Caki2 (cell line): ENCODE data around the gene KCND3. TPM values are rescaled to one million over a fixed set of nuclear protein-coding genes. Genes with fewer than 3 reads are reported as not detected.
"Not testable (repeated sequence)": the region's sequence is repeated elsewhere in the genome, so short reads cannot be mapped to it uniquely, and the experiment has no call there.

Experiments
- DNase-seq: peaks from one replicate; pipeline ENCODE4 v3.0.0-alpha.2; 2015; ENCODE audit warnings: low read depth
- in situ Hi-C: cut with HindIII; loops from 2 replicates; pipeline ENCODE4 v1.10.0; 2016; ENCODE audit warnings: low sequenced_read_pairs, low pct_unique_long_range_greater_than_20kb, mixed read lengths
- total RNA-seq: library from RNA; depleted of rRNA; stranded (reverse); fragments of >200 nt; shearing (Covaris generic); gene quantifications from 2 replicates; pipeline ENCODE4 v1.2.3, GENCODE V29; 2014; ENCODE audit warnings: low replicate concordance

The KCND3 gene
- total RNA-seq, 1 experiment from 2014 or later = not detected

- in situ Hi-C loops = no loop called here
- DNase-seq = no peak
Measured at GRCh38 chr1:111750856-111751255, 238.6 kb downstream of the KCND3 start.

GRCh38 chr1:111749628-111750027 is 239.8 kb downstream of the KCND3 start:
- no peak for DNase-seq
- in situ Hi-C loops = no loop called here

GRCh38 chr1:111747947-111748346 is 241.5 kb downstream of the KCND3 start:
- DNase-seq = no peak
- in situ Hi-C loops = no loop called here

GRCh38 chr1:111747282-111747734 is 242.2 kb downstream of the KCND3 start:
- in situ Hi-C loops = no loop called here
- DNase-seq = peak; percentile 22

GRCh38 chr1:111746614-111746999 is 242.9 kb downstream of the KCND3 start:
- no peak for DNase-seq
- in situ Hi-C loops = no loop called here

- DNase-seq = no peak
- in situ Hi-C loops = no loop called here
Measured at GRCh38 chr1:111745675-111746613, 243.5 kb downstream of the KCND3 start.

GRCh38 chr1:111743679-111744101 is 245.8 kb downstream of the KCND3 start:
- DNase-seq = no peak
- in situ Hi-C loops = no loop called here

GRCh38 chr1:111742938-111743549 is 246.4 kb downstream of the KCND3 start:
- in situ Hi-C loops = no loop called here

GRCh38 chr1:111742292-111742691 is 247.2 kb downstream of the KCND3 start:
- DNase-seq, in situ Hi-C loops: not testable (repeated sequence)

More at GRCh38 chr1:111742938-111743549, 246.4 kb downstream of the KCND3 start:
- no peak for DNase-seq

- peak; percentile 27 for DNase-seq
Measured at GRCh38 chr1:111739925-111740765, 249.3 kb downstream of the KCND3 start.

GRCh38 chr1:111739194-111739924 is 250.1 kb downstream of the KCND3 start, which contains the start of gene INKA2:
TSS of gene INKA2 (minus strand) at chr1:111739395. CDS start at chr1:111739242, 153 bp downstream.
- peak; percentile 84 for DNase-seq
- in situ Hi-C loops = no loop called here

More at GRCh38 chr1:111739925-111740765, 249.3 kb downstream of the KCND3 start:
- in situ Hi-C loops = no loop called here

- in situ Hi-C loops = no loop called here
- DNase-seq = peak; percentile 77
Measured at GRCh38 chr1:111738436-111739193, 250.9 kb downstream of the KCND3 start.

- DNase-seq = no peak
- in situ Hi-C loops = no loop called here
Measured at GRCh38 chr1:111738133-111738435, 251.4 kb downstream of the KCND3 start.

GRCh38 chr1:111737216-111738132 is 252.0 kb downstream of the KCND3 start:
- in situ Hi-C loops = no loop called here
- no peak for DNase-seq

- no peak for DNase-seq
- in situ Hi-C loops = no loop called here
Measured at GRCh38 chr1:111736548-111737215, 252.8 kb downstream of the KCND3 start.
